ENCODE results near the gene CHST5.
A peak's percentile ranks its signal among the peaks of the same experiment; 100 is the strongest.

Gene CHST5

DNA sequence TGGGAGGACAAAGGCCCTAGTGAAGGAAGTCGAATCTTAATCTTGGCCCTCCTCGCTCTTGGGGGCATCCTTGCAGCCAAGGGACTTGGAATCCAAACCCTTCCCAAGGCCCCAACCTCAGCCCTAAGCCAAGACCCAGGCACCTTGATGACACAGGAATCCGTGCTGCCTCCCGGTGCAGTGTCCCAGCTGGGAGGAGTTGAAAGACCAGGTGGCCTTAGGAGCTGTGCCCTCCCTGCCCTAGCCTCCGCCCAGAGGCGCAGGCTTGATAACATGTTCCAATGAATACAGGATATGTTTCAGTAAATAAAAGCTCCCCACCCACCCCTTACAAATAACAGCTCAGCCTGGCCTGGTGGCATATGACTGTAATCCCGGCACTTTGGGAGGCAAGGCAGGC, at the start of gene CHST5:
Gene CHST5 (minus strand): TSS at position 208 of the 400 bp plus-strand sequence. CDS start 5,724 bp downstream, outside the sequence.
- no peak for DNase-seq (ENCODE audit: low read depth)

DNA sequence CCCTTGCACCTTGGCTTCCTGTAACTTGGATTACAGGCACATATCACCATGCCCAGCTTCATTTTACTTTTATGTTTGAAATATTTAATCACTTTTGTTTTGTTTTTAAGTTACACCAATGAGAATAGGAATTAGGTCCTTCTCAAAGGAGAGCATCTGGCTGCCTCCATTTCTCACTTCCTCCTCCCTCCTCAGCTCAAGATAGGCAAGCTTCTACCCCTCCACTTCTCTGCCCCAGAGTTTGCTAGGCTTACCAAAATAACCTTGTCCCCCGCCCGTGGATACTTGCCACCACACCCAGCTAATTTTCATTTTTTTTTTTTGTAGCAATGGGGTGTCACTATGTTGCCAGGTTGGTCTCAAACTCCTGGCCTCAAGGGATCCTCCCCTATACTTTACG, 48.2 kb upstream of the CHST5 start:
- DNase-seq (ENCODE audit: low read depth) = no peak

DNA sequence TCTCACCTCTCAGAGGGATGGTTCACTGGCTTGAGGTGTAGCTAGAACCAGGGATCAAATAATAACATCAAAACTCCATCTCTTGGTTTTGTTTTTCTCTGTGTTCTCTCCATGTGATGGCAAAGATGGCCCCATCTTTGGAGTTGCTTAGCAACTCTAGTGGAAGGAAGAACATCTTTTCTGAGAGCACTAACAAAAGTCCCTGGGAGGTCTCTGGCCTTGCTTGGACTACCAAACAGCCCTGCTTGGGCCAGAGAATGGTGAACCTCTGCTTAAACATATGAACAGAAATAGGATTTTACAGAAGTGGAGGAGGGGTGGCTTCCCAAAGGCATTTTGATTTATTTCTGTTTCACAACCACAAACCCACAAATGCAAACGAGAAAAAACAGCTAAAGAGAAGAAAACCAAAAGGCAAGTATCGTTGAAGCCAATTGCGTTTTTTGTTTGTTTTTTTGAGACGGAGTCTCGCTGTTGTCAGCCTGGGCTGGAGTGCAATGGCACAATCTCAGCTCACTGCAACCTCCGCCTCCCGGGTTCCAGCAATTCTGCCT, 43.5 kb upstream of the CHST5 start:
- DNase-seq (ENCODE audit: low read depth) = no peak

DNA sequence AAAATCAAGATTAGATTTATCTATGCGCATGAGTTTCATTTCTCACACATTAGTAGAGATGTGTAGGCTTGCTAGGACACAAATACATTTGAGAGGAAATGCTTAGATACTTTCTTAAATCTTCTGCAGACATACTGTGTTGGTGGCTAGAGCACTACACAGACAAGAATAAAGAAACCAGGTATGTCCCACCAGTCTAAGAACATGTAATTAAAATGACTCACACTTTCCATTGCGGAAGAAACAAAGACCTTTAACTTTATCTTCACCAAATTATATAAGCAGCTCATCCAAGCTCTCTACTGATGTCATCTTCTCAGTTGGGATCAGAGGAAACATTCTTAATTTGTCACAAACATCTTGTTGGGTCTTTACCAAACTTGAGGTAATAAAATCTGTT, 42.8 kb upstream of the CHST5 start:
- no peak for DNase-seq (ENCODE audit: low read depth)

DNA sequence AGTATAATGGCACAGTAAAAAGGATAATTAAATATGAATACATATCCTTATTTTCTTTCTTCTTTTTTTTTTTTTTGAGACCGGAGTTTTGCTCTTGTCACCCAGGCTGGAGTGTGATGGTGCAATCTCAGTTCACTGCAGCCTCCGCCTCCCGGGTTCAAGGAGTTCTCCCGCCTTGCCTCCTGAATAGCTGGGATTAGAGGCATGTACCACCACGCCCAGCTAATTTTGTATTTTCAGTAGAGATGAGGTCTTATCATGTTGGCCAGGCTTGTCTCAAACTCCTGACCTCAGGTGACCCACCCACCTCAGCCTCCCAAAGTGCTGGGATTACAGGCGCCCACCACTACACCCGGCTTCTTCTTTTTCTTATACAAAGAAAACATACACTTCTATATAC, 42.3 kb upstream of the CHST5 start:
- DNase-seq (ENCODE audit: low read depth) = no peak

DNA sequence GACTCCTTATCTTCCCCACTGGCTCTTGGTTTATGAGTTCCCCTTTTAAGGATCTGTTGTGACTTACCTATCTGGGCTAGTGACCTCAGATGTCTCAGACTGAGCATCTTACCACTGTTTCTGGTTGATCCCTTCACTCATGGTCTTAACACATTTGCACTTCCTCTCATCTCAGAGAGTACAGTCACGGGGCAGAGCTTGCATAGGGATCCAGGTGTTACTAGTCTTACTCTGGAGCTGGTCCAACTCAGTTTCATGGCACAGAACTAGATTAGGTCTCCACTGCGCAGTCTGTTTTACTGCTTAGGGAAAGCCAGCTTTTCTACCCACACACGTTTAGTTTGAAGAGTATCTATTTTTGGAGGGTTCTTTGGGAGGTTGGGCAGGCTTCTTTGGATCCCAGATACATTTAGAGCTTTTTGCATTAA, 40.5 kb upstream of the CHST5 start:
- DNase-seq (ENCODE audit: low read depth) = no peak

DNA sequence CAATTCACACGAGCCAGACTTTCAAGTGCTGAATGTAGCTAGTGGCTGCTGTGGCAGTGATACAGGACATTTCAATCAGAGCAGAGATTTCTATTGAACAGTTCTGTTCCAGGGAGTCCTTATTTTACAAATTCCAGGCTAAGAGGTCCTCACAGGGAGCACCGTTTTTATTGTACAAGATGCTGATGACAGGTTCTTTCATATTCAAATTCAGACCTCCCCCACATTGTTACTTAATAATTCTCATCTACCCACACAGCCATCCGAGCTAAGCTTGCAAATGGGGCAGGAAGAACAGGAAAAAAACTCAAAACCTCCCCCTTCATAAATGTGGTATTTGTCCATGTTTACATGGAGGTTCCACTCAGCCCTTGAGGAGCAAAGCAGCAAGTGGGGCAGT, 40.0 kb upstream of the CHST5 start:
- no peak for DNase-seq (ENCODE audit: low read depth)

DNA sequence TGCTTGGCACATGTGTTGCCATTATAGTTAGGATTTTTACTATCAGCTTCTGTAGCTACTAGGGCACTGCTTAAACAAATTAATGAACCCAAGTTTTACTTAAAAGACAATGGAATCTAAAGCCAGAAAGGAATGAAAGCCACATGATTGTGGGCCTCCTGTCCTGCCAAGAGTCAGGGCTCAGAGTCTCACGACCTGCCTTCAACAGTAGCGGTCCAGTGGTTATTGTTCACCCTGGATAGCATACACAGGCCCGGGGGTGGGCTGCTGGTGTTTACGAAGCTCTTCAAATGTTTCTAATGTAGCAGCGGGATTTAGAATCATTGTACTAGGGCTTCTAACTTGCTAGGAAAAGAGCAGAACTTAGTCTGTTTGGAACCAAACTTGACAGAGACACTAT, 38.0 kb upstream of the CHST5 start:
- no peak for DNase-seq (ENCODE audit: low read depth)

DNA sequence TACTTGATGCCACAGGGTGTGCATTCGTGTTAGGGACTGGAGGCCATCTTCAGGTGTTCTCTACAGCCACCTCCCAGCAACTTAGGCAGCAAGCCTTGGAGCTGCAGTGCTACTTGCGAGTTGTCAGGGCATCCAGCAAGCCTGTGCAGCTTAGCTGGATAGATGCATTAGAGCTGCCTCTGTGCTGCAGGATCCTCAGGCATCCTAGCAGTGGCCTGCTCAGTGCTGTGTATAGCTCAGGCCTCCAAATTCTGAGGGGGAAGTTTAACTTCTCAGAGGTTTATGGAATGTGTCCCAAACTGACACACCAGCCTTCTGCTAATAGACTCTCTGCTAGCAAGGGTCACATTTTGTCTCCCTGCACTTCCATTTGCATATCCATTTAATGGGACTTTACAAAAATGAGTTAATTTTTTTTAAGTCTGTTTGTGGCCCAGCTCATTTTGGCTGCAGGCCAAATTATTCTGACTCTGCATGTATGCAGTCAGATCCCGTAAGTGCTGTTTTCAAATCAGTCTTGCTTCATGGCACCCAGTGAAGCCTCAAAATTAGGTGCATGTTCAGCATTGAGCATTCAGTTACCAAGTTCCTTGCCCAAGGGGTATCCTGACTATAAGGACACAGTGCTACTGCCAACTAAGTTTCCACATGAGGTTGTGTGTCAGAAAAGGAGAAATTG, 37.1 kb upstream of the CHST5 start:
- DNase-seq (ENCODE audit: low read depth) = no peak

DNA sequence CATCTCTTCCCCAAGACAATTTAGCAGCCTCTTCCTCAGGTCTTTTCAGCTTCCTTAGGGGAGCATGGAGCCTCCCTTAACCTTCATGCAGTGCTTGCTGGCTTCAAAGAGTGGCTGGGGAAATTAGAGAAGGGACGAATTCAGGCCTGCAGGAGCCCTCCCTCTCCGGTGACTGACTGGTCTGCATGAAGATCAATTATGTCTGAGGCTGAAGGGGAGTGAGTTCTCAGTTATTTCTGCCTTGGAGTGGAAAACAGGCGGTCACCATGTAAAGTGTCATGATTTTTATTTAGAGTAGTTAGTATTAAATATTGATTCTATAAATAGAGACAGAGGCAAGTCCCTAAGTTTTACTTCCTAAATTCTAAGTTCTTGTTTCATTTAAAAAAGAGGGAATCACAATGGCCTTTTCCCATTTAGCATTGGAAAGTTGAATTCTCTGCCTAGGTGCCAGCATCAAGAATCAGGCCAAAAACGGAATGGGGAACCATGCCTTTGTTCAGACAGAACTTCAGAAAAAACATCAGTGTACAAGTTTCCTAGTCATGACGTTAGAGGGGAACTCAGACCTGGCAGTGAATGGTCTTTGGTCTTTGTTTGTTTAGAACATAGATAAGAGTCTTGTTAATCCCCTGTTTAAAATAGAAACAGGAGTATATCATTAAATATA, 34.6 kb upstream of the CHST5 start:
- DNase-seq (ENCODE audit: low read depth) = no peak

DNA sequence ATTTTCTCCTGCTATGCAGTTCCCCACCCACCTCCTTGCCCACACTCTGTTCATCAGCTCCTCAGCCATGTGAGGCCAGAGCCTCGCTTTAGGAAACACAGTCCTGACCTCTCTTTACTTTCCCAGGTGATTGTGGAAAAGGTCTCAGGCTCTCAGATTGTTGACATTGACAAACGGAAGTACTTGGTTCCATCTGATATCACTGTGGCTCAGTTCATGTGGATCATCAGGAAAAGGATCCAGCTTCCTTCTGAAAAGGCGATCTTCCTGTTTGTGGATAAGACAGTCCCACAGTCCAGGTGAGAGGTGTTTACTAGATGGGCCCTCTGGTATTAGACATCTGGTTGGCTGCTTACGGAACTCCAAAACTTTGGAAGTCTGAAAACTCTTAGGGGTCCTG, 32.0 kb upstream of the CHST5 start:
- DNase-seq (ENCODE audit: low read depth) = no peak

DNA sequence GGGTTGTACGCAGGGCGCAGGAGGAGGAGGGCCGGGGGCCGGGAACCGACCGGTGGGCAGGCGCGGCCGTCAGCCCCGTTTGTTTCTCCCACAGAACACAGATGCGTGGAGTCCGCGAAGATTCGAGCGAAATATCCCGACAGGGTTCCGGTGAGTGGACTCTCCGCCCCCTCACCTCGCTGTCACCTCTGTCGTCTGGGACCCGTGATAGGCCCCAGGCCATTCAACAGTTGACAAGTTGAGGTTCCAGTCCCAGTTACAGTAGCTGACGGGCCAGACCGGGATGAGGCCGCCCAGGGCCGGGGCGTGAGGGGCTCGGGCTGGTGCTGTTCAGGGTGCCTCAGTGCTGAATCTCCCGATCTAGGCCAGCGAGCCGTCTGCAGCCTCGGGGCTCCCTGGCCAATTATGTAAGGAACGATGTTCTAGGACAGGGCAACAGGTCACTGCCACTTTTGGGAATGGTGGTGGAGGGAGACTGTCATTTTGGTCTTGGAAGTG, 30.9 kb upstream of the CHST5 start:
- no peak for DNase-seq (ENCODE audit: low read depth)

DNA sequence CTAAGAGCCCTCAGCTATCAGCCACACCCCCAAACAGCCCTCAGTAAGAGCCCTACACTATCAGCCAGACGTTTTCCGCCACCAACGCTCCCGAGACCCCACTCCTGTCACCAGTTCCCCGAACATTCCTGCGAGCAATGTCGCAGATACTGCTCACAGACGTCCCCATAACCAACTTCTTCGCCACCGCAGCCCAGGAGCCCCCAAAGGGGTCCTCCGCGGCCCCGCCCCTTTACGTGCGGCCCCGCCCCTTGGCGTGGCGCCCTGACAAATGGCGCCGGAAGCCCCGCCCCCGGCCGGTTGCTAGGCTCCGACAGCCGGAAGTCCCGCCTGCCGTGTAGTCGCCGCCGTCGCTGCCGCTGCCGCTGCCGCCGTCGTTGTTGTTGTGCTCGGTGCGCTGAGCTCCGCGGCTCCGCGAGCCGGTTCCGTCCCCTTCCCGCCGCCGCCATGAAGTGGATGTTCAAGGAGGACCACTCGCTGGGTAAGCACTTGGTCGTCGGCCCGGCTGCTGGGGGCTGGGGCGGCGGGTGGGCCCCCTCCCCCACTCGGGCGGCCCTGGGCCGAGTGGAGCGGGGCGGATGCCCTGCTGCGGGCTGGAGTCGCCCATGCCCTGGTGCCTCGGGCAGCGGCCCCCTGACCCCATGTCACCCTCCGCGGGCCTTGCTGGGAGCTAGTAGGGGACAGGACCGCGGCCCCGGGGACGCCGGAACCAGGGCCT, 30.3 kb upstream of the CHST5 start, which contains the start of gene GABARAPL2:
Gene GABARAPL2 (plus strand): TSS at position 340 of the 718 bp plus-strand sequence. CDS start 108 bp downstream, at position 448.
- DNase-seq (ENCODE audit: low read depth) = peak; percentile 63

DNA sequence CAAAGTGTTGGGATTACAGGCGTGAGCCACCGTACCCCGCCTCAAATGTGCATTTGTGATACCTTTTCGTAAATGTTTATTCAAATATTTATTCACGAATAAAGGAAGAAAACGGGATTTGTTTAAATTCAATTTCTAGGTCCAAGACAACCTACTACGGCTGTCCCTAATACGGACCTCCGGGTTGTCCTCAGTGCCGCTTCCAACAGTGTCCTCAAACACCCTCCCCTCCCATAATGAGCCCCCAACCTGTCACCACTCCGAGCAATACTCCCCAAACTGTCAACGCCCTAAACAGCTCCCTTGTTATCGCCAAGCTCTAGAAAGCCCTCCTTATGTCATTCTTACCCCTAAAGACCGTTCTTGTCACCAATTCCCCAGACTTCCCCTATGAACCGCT, 29.7 kb upstream of the CHST5 start:
- no peak for DNase-seq (ENCODE audit: low read depth)

DNA sequence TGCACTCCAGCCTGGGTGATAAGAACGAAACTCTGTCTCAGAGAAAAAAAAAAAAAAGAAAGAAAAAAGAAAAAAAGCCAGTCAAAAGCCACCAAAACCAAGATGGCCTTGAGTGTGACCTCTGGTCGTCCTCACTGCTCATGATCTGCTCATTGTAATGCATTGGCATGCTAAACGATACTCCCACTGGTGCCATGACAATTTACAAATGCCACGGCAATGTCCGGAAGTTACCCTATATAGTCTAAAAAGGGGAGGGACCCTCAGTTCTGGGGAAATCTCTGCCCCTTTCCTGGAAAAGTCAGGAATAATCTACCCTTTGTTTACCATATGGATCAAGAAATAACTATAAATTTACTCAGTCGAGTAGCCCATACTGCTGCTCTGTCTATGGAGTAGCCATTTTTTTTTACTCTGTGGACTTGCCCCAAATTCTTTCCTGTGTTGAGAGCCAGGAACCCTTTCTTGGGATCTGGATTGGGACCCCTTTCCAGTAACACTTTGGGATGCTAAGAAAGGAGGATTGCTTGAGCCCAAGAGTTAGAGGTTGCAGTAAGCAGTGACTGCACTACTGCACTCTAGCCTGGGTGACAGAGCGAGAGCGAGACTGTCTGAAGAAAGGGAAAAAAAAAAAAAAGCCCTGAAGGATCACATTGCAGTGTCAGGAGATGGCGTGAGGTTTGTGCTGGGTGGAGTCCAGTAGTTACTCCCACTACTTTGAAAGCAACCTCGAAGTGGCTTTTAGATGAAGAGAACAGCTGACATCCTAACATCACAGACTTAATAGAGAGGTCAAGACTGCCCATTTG, 23.9 kb upstream of the CHST5 start:
- peak; percentile 78 for DNase-seq (ENCODE audit: low read depth)

DNA sequence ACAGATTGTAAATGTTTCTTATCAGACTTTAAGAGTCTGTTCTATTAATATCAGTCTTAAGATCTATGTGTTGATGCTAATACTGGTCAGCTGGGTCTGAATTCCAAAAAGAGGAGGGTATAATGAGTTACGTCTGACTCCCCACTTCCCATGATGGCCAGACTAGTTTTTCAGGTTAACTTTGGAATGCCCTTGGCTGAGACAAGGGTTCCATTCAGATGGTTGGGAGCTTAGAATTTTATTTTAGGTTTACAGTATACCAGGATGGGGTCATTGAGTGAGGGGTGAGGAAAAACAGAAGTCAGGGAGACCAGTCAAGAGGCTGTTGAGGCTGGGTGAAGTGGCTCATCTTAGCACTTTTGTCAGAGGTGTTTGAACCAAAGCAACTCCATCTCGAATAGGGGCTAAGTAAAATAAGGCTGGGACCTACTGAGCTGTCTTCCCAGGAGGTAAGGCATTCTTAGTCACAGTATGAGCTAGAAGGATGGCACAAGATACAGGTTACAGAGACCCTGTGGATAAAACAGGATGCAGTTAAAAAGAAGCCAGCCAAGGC, 23.0 kb upstream of the CHST5 start:
- DNase-seq (ENCODE audit: low read depth) = no peak

DNA sequence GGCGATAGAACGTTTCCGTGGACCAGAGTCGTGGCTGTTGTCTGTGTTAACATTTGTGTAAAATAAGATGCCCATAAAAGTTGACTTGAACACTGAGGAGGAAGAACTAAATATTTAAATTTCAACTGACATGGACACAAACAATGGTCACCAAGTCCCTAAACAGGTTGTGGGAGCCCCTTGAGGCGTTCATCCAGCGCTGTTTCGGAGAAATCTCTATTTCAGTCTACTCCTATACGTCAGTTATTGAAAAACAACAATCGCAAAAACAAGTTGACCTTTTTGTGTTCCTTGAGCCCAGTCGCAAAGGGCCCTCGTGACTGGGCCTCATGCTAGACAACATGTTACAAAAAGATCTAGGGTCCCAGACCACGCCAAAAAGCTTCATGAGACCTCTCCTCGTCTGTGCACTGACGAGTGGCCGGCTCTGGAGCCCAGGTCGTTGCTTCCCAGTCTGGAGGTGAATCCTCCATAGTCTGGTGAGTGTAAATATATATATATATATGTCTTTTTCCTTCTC, 20.6 kb upstream of the CHST5 start:
- no peak for DNase-seq (ENCODE audit: low read depth)

DNA sequence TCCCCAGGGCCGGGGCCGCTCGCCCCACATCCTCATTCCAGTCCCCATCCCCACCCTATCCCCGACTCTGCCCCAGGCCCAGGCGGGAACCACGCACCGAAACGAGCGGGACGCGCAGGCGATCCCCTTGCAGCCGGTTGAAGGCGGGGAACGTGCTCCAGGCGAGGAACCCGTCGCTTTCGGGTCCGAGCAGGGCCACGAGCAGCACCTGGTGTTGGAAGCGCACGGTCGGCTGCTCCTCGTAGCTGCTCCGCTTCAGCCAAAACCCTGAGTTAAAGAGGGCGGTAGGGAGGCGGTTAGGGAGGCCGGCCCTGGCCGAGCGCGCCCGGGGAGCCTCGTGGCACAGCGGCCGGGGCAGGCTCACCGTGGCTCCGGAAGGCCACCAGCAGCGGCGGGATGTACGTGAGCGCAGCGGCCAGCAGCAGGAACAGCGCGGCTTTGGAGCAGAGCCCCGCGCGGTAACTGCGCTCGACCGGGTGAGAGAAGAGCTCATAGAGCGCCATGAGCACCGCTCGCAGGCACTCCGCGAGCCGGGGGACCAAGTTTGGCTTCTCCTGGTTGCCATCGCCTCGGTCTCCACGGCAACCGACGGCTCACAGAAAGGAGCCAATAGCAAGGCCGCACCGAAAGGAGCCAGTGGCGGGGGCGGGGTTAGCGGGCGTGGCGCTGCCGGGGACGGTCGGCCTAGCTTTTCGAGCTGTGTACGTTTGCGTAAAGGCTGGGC, 20.0 kb upstream of the CHST5 start, which contains the start of gene TMEM231:
Gene TMEM231 (minus strand): TSS at position 546 of the 724 bp plus-strand sequence. CDS start 43 bp downstream, at position 503.
- DNase-seq (ENCODE audit: low read depth) = peak; percentile 94

DNA sequence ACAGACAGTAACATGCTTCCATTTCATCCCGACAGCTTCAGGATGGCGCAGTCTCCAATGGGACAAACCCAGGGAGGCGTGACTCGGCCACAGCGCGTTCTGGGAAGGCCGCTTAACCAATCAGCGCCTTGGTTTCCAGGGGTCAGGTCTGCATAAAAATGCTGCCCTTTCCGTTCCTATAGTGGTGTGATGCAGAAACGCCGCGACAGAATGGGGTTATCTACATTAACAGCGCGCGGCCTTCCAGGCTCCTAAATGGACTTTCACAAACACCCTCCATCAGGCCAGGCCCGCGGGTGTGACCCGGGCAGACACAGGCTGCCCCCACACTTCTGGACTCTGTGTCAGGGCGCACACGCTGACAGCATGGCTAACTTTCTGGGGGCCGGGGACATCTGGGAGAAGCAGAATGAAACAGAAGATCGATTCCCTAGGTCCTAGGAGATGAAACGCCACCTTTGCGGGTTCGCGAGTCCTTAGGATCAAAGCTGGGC, 19.4 kb upstream of the CHST5 start:
- peak; percentile 90 for DNase-seq (ENCODE audit: low read depth)

DNA sequence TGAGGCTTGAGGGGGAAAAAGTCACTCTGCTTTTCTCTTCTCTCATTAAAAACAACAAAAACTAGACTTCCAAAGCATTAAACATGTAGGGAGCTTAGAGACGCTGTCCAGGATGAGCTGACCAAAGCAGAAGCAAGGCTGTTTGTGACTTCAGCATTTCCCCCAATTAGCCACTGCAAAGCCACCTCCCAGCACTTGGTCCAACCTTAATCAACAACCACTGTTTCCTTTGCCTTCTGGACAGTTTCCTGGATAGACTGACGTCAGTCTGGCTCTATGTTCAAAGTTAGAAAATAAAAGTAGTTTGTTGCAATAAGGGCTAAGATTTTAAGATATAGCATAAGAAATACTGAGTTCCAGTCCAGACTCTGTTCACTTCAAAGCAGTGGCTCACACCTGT, 17.0 kb upstream of the CHST5 start:
- DNase-seq (ENCODE audit: low read depth) = no peak
